CD14-positive monocyte (primary cell): ENCODE measurements around the gene C12orf42. TPM values are rescaled to one million over a fixed set of nuclear protein-coding genes. Genes with fewer than 3 reads are reported as not detected.
A peak's percentile ranks its signal among the peaks of the same experiment; 100 is the strongest.

Experiments used
- DNase-seq, 3 donors: peaks; one replicate each; pipeline ENCODE4 v3.0.0-alpha.2; 2011 to 2022
- H2AFZ ChIP-seq: 2 replicates; pipeline ENCODE4 v1.6.0; 2012; ENCODE audit warnings: mild to moderate bottlenecking, low read depth, low read length, inconsistent platforms; ENCODE audit not compliant: insufficient read depth, poor library complexity, severe bottlenecking
- H3K27ac ChIP-seq, 2 donors: 1 replicate in 1 of 2; 2 replicates in 1 of 2; pipeline ENCODE4 v1.5.1; 2012 to 2013; ENCODE audit warnings: low read length in 2 of 2, control low read depth in 1 of 2, inconsistent platforms in 1 of 2, low read depth in 1 of 2, mild to moderate bottlenecking in 1 of 2
- H3K27me3 ChIP-seq, 2 donors: one replicate each; pipeline versions ENCODE4 v1.6.0 to v1.6.1; 2011 to 2013; ENCODE audit warnings: low read length in 2 of 2; ENCODE audit not compliant: control insufficient read depth in 2 of 2, insufficient read depth in 2 of 2
- H3K36me3 ChIP-seq, 2 donors: replicated peaks in 1 of 2; 1 replicate in 1 of 2; 2 replicates in 1 of 2; pipeline versions ENCODE4 v1.5.1 to v1.6.1; 2012 to 2013; ENCODE audit warnings: low read length in 2 of 2, control low read depth in 1 of 2, inconsistent platforms in 1 of 2, mild to moderate bottlenecking in 1 of 2; ENCODE audit not compliant: insufficient read depth in 2 of 2, control insufficient read depth in 1 of 2
- H3K4me1 ChIP-seq, 2 donors: 1 replicate in 1 of 2; 2 replicates in 1 of 2; pipeline versions ENCODE4 v1.5.1 to v1.6.1; 2012 to 2013; ENCODE audit warnings: low read length in 2 of 2, control low read depth in 1 of 2, inconsistent platforms in 1 of 2, mild to moderate bottlenecking in 1 of 2, moderate library complexity in 1 of 2; ENCODE audit not compliant: insufficient read depth in 2 of 2, control insufficient read depth in 1 of 2
- H3K4me2 ChIP-seq: replicated peaks from 2 replicates; pipeline ENCODE3; 2012; ENCODE audit warnings: low read length, moderate library complexity, mild to moderate bottlenecking; ENCODE audit not compliant: poor library complexity, severe bottlenecking; ENCODE audit errors: extremely low read depth
- H3K4me3 ChIP-seq, 3 experiments: fragments of 200-600 bp in 1 of 3; sonication (generic) in 1 of 3; replicated peaks in 1 of 3; 1 replicate in 2 of 3; 2 replicates in 1 of 3; pipeline ENCODE4 v1.5.1; 2011 to 2013; ENCODE audit warnings: low read length in 3 of 3, mild to moderate bottlenecking in 3 of 3, control low read depth in 2 of 3, low read depth in 2 of 3, inconsistent platforms in 1 of 3, moderate library complexity in 1 of 3
- H3K79me2 ChIP-seq: 2 replicates; pipeline ENCODE4 v1.6.0; 2012; ENCODE audit warnings: mild to moderate bottlenecking, control low read depth, inconsistent platforms, low read length, moderate library complexity; ENCODE audit not compliant: insufficient read depth
- H3K9ac ChIP-seq: 2 replicates; pipeline ENCODE4 v1.6.0; 2017; ENCODE audit warnings: low read length, mild to moderate bottlenecking; ENCODE audit not compliant: insufficient read depth, poor library complexity, severe bottlenecking
- H3K9me3 ChIP-seq, 2 donors: replicated peaks in 1 of 2; 1 replicate in 1 of 2; 2 replicates in 1 of 2; pipeline versions ENCODE4 v1.5.1 to v1.6.1; 2012 to 2013; ENCODE audit warnings: low read length in 2 of 2, control low read depth in 1 of 2; ENCODE audit not compliant: control insufficient read depth in 1 of 2, insufficient read depth in 1 of 2
- H4K20me1 ChIP-seq: 2 replicates; pipeline ENCODE4 v1.6.0; 2012; ENCODE audit warnings: mild to moderate bottlenecking, low read length, control low read depth, moderate library complexity; ENCODE audit not compliant: insufficient read depth
- H3K27ac Mint-ChIP-seq, 7 donors: one replicate each; pipeline ENCODE4 v1.8.0; 2020; ENCODE audit warnings: mild to moderate bottlenecking in 7 of 7, mixed read lengths in 7 of 7, moderate library complexity in 6 of 7, inconsistent platforms in 2 of 7
- H3K27me3 Mint-ChIP-seq, 3 donors: one replicate each; pipeline ENCODE4 v1.8.0; 2021 to 2022; ENCODE audit warnings: low read depth in 3 of 3, mild to moderate bottlenecking in 3 of 3, mixed read lengths in 3 of 3, moderate library complexity in 3 of 3, inconsistent platforms in 1 of 3
- H3K36me3 Mint-ChIP-seq, 2 donors: one replicate each; pipeline ENCODE4 v1.8.0; 2020; ENCODE audit warnings: mixed read lengths in 2 of 2, inconsistent platforms in 1 of 2, mild to moderate bottlenecking in 1 of 2
- H3K4me1 Mint-ChIP-seq: one replicate; pipeline ENCODE4 v1.8.0; 2020; ENCODE audit warnings: mild to moderate bottlenecking, mixed read lengths
- H3K4me3 Mint-ChIP-seq, 2 donors: one replicate each; pipeline ENCODE4 v1.8.0; 2020; ENCODE audit warnings: mild to moderate bottlenecking in 2 of 2, mixed read lengths in 2 of 2, moderate library complexity in 1 of 2
- H3K9me3 Mint-ChIP-seq, 7 donors: one replicate each; pipeline ENCODE4 v1.8.0; 2020 to 2022; ENCODE audit warnings: mixed read lengths in 7 of 7, mild to moderate bottlenecking in 6 of 7, moderate library complexity in 6 of 7, inconsistent platforms in 2 of 7
- WGBS: methylation state at CpG from one replicate; pipeline ENCODE4 v1.1.5; 2013; ENCODE audit warnings: missing lambda C conversion rate; ENCODE audit not compliant: insufficient coverage; 5-methylcytosine and 5-hydroxymethylcytosine counted together
- intact Hi-C, 2 donors: fragments of 100-400 bp; cut with micrococcal nuclease; formaldehyde crosslinking; loops; one replicate each; pipeline versions ENCODE4 v1.15.0 to v1.15.1; 2023
- polyA plus RNA-seq, 3 donors: library from polyadenylated mRNA; depleted of rRNA in 1 of 3; unstranded in 2 of 3; stranded (reverse) in 1 of 3; fragments of 300-500 nt in 2 of 3; fragments of >200 nt in 1 of 3; fragmentation: Illumina TruSeq in 2 of 3; gene quantifications; 1 replicate in 2 of 3; 2 replicates in 1 of 3; pipeline ENCODE4 v1.2.3, GENCODE V29; 2012 to 2021
- TF ChIP-seq, protein P1 (sequence below): fragments of 200-600 bp; IDR thresholded peaks from one replicate; pipeline ENCODE4 v1.8.0; 2022; ENCODE audit warnings: antibody characterized with exemption, mild to moderate bottlenecking

The C12orf42 gene
- polyA plus RNA-seq, 3 donors = not detected

DNA sequence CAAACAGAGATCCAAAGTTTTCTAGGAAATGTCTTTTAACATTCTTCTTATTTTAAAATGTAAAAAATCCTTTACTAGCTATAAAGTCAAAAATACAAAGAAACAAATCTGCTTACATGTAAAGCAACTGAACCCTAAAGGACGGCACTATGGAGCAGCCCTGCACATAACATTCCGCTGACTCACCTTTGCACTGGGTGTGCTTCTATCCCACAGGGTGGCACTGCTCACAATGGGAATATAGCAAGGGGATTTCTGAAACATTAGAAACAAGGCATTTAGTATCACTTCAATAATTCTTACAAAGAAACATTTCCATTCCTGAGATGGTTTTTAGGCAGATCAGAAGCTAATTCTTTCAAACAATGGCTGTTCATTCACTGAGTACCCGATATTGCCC is 94.3 kb downstream of the C12orf42 start:
- DNase-seq = no peak
- Histone ChIP-seq H3K36me3 (no peaks in the 10 kb centered on the region), H3K27me3 (no peaks in the 10 kb centered on the region), H3K27ac (no peak overlapping the region), H3K4me3 (no peak overlapping the region), H3K4me1 (peaks cover 0 to 15% of the 10 kb centered on the region in 2 donors), H3K4me2 (no peak overlapping the region), H3K9me3 (no peaks in the 10 kb centered on the region), H3K79me2 (no peaks in the 10 kb centered on the region), H3K9ac (no peak overlapping the region), H2AFZ (no peak overlapping the region), H4K20me1 (no peaks in the 10 kb centered on the region)
- Mint-ChIP-seq H3K27me3 (peaks cover 0 to 3% (median 2%) of the 10 kb centered on the region in 3 donors), H3K4me3 (no peak overlapping the region), H3K4me1 (peaks cover 12% of the 10 kb centered on the region), H3K9me3 (peaks cover 0 to 3% (median 2%) of the 10 kb centered on the region in 7 donors), H3K36me3 (no peaks in the 10 kb centered on the region), H3K27ac (no peak overlapping the region)
- TF ChIP-seq, protein P1, sequence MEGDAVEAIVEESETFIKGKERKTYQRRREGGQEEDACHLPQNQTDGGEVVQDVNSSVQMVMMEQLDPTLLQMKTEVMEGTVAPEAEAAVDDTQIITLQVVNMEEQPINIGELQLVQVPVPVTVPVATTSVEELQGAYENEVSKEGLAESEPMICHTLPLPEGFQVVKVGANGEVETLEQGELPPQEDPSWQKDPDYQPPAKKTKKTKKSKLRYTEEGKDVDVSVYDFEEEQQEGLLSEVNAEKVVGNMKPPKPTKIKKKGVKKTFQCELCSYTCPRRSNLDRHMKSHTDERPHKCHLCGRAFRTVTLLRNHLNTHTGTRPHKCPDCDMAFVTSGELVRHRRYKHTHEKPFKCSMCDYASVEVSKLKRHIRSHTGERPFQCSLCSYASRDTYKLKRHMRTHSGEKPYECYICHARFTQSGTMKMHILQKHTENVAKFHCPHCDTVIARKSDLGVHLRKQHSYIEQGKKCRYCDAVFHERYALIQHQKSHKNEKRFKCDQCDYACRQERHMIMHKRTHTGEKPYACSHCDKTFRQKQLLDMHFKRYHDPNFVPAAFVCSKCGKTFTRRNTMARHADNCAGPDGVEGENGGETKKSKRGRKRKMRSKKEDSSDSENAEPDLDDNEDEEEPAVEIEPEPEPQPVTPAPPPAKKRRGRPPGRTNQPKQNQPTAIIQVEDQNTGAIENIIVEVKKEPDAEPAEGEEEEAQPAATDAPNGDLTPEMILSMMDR = no peak
- no CpG with 5 or more reads among the region's 3 CpGs for WGBS
- intact Hi-C loops = no loop called here

DNA sequence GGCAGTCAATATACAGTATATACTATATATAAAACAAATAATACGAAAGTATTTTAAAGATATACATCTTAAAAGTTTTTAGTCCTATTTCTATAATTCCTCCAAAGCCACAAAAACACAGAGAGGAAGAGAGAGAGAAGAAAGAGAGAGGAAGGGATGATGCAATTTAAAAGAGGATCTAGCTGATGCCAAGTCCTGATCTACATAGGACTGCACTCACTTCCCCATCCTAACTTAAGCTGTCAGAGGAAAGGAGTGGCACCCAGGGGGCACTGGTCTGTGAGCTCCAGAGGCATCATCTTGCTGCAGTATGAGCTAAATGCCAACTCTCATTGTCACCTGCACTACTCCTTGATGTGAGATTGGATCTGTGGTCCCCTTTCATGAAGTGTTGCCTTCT is 95.8 kb downstream of the C12orf42 start:
- TF ChIP-seq, protein P1 = no peak
- no peak overlapping the region for H3K4me3 Mint-ChIP-seq

More for the DNA sequence above, 95.8 kb downstream of the C12orf42 start:
- Mint-ChIP-seq H3K27ac (no peak overlapping the region), H3K4me1 (peaks cover 12% of the 10 kb centered on the region), H3K9me3 (peaks cover 0 to 7% (median 2%) of the 10 kb centered on the region in 7 donors), H3K27me3 (peaks cover 2% of the 10 kb centered on the region in 3 donors), H3K36me3 (no peaks in the 10 kb centered on the region)
- Histone ChIP-seq H3K4me3 (no peak overlapping the region), H3K4me1 (peaks cover 0 to 15% of the 10 kb centered on the region in 2 donors), H3K27me3 (no peaks in the 10 kb centered on the region), H3K9me3 (no peaks in the 10 kb centered on the region), H3K79me2 (no peaks in the 10 kb centered on the region), H3K9ac (no peak overlapping the region), H4K20me1 (no peaks in the 10 kb centered on the region), H3K27ac (no peak overlapping the region), H3K36me3 (no peaks in the 10 kb centered on the region), H3K4me2 (no peak overlapping the region), H2AFZ (no peak overlapping the region)
- no CpG with 5 or more reads among the region's 1 CpG for WGBS
- peak; percentile 5 to 58 (median 12) for DNase-seq
- intact Hi-C loops = no loop called here
